Motor neuron (in vitro differentiated cells): ENCODE results near the gene SGMS1. TPM values are rescaled to one million over a fixed set of nuclear protein-coding genes. Genes with fewer than 3 reads are reported as not detected.
A peak's percentile ranks its signal among the peaks of the same experiment; 100 is the strongest.

Source experiments
- ATAC-seq, 8 experiments: fragments of 200-7000 bp; cut with Tn5 transposase; replicated peaks in 6 of 8; 2 replicates each; pipeline ENCODE4 v1.8.0; 2021; ENCODE audit warnings: mild to moderate bottlenecking in 8 of 8, moderate library complexity in 8 of 8
- H3K27ac ChIP-seq, 2 donors: fragments of 250-450 bp; sonication (Bioruptor Pico); 2 replicates each; pipeline ENCODE4 v1.9.0; 2021; ENCODE audit warnings: antibody characterized with exemption in 2 of 2, mild to moderate bottlenecking in 2 of 2, moderate library complexity in 1 of 2
- H3K4me1 ChIP-seq, 2 donors: fragments of 250-450 bp; sonication (Bioruptor Pico); replicated peaks in 1 of 2; 2 replicates each; pipeline ENCODE4 v1.6.1; 2021; ENCODE audit warnings: antibody characterized with exemption in 2 of 2, mild to moderate bottlenecking in 2 of 2, moderate library complexity in 1 of 2
- H3K4me3 ChIP-seq, 5 donors: fragments of 250-450 bp; sonication (Bioruptor Pico); 2 replicates each; pipeline ENCODE4 v1.9.0; 2021; ENCODE audit warnings: antibody characterized with exemption in 5 of 5, mild to moderate bottlenecking in 5 of 5, moderate library complexity in 4 of 5
- WGBS, 10 experiments: fragments of 450-650 bp; shearing (Covaris generic); methylation state at CpG; one replicate each; pipeline ENCODE4 v1.0.0; 2022; 5-methylcytosine and 5-hydroxymethylcytosine counted together
- in situ Hi-C, 9 experiments: fragments of 400-800 bp; cut with MboI; loops; one replicate each; pipeline ENCODE4 v1.15.0; 2021; ENCODE audit warnings: low sequenced_read_pairs in 9 of 9, low pct_unique_long_range_greater_than_20kb in 2 of 9; ENCODE audit not compliant: unreplicated experiment in 9 of 9
- total RNA-seq, 8 experiments: library from RNA; unstranded; fragments of 300-600 nt; gene quantifications; 2 replicates each; pipeline versions ENCODE4 v1.2.3 to v1.2.4, GENCODE V29; 2022

Gene SGMS1
- total RNA-seq, 8 experiments from 2014 or later, result 8.5 to 31.0 (median 19.8) TPM

GRCh38 chr10:50417486-50417885, 206.3 kb downstream of the SGMS1 start:
- WGBS, 10 experiments, result 0 to 90% (median 76%) methylated on average over 1 to 6 of the region's 6 CpGs; no CpG with 5 or more reads in 1 of the 10 experiments
- peak in 4 of 8 experiments; percentile 3 to 19 (median 8) for ATAC-seq
- in situ Hi-C loops, result loop anchor here in 2 of 9 experiments (25.0 kb wide), 1 partner anchor 195 kb away; the partner anchor contains the start of gene SGMS1 (in 2 of the 2)
- H3K4me1 ChIP-seq, result no peaks in the 10 kb centered on the region
- peak overlapping the region in 1 of 5 donors; percentile 46 for H3K4me3 ChIP-seq
- H3K27ac ChIP-seq, result no peak overlapping the region

GRCh38 chr10:50416881-50417280, 206.9 kb downstream of the SGMS1 start:
- Histone ChIP-seq H3K4me1 (no peaks in the 10 kb centered on the region), H3K4me3 (no peak overlapping the region), H3K27ac (no peak overlapping the region)
- WGBS, 10 experiments, result 3 to 94% (median 86%) methylated on average over 4 to 6 of the region's 6 CpGs
- in situ Hi-C loops, result loop anchor here in 2 of 9 experiments (25.0 kb wide), 1 partner anchor 195 kb away; the partner anchor contains the start of gene SGMS1 (in 2 of the 2)
- ATAC-seq, result no peak

DNA sequence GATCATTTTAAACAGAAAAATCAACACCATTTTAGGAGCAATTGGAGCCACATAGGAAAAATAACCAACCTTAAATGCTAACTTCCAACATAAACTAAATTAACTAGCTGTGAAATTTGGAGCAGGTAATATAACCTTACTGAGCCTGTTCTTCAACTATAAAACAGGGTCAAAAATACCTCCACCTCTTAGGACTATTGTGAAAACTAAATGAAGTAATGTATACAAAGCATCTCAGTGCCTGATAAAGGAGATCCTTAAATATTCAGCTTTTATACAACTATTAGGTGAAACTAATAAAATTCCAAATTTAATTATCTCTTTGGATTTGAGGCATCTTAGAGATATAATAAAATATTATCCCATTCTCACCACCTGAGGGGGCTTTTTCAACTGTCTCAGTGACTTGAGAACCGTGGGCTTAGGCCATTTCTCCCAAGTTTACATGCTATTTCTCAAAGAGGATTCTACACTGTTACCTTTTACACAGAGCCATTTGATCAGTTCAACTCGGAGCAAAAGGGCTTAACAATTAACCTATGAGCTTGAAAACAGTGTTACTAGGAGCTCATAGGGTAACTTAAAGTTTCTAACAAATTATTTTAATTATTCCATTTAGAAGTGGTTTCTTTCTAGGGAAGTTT, 207.5 kb downstream of the SGMS1 start:
- in situ Hi-C loops, result loop anchor here in 2 of 9 experiments (25.0 kb wide), 1 partner anchor 196 kb away; the partner anchor contains the start of gene SGMS1 (in 2 of the 2)
- no peak overlapping the region for H3K27ac ChIP-seq
- no peak for ATAC-seq
- no peaks in the 10 kb centered on the region for H3K4me1 ChIP-seq
- H3K4me3 ChIP-seq, result no peak overlapping the region
- 0 to 82% (median 55%) methylated on average over 1 to 2 of the region's 2 CpGs; no CpG with 5 or more reads in 1 of the 10 experiments for WGBS, 10 experiments

DNA sequence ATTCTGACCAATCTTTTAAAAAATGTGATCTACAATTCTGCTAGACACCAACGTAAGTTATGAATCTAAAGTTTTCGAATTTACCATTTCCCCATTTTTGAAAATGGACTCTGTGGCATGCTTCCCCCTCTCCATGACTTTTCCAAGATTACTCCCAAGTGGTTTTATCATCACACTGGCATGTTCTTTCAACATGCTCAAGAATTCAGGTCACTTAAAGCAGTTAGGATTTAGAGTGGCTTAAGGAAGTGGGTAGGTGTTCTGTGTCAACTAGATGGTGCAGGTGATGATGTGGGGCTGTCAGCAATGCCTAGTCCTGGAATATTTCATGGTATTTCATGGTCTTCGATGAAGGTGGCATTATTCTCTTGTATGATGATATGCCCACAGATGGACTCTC, 208.5 kb downstream of the SGMS1 start:
- no peak for ATAC-seq
- H3K4me1 ChIP-seq, result no peaks in the 10 kb centered on the region
- H3K27ac ChIP-seq, result no peak overlapping the region
- 80 to 100% (median 100%) methylated on average over 1 to 3 of the region's 3 CpGs; no CpG with 5 or more reads in 1 of the 10 experiments for WGBS, 10 experiments
- in situ Hi-C loops, result loop anchor here in 2 of 9 experiments (25.0 kb wide), 1 partner anchor 197 kb away; the partner anchor contains the start of gene SGMS1 (in 2 of the 2)
- H3K4me3 ChIP-seq, result no peak overlapping the region

DNA sequence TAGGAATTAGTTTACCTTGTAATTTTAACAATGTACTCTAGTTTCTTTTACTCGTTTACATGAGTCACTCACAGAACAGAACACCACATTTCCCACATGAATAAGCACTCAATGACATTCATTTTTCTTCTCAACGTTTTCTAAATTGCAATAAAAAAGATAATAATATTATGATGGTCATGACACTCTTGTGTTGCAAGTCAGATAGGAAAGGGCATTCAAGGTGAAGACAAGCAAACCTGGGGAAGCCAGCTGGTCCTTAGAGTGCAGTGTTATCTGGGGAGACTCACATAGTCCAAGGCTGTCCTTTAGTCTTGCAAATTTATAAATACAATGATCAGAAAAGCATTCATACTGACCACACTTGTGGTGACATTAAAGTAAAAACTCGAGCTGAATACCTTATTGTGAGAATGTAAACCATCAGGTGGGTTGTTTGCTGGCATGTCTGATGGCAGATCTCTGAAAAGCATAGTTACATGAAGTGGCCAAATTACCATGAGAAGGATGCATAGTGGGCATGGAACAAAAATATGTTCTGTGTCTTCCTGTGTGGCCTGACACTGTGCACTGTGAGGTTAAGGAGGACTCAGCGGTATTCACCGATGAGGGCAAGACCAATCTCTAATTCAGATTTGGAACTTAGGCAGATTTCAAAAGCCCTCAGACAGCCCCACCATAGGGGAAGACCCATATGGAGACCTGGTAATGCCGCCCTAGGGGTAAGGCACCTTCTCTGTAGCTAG, 213.5 kb downstream of the SGMS1 start:
- 11 to 79% (median 56%) methylated on average over 1 to 6 of the region's 6 CpGs for WGBS, 10 experiments
- no peak for ATAC-seq
- no peaks in the 10 kb centered on the region for H3K4me1 ChIP-seq
- H3K4me3 ChIP-seq, result no peak overlapping the region
- in situ Hi-C loops, result loop anchor here in 2 of 9 experiments (25.0 kb wide), 1 partner anchor 202 kb away; the partner anchor contains the start of gene SGMS1 (in 2 of the 2)
- H3K27ac ChIP-seq, result no peak overlapping the region

DNA sequence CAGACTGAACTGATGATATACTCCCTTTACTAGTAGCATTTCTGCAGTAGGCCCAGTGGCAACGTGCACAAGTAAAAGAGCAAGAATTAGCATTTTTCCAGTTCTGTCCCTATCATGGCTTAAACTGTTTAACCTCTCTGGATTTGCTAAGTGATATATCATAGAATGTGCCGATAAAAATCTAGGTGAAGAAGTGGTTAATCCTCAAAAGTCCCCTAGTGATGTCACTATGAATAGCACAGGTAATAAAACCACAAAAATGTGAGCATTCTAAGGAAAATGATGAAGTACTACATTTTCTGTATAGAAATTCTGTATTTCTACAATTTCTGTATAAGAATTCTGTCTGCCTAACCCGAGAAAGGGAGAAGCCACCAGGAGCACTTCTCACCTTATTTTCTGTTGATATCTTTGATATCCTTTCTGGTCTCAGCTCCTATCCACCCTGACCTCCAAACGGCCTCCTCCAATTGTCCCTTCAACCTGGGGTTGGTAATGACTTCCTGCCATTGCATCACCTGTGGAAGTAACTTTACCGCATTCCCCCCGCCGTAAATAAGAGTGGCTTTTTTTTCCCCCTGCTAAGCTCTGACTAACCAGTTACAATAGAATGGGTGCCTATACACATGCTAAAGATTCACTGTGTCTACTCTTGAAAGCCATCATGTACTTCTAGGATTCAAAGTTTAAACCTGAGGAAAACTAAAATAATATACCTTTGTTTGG, 216.5 kb downstream of the SGMS1 start:
- WGBS, 10 experiments, result 70 to 92% (median 82%) methylated on average over 1 to 7 of the region's 7 CpGs
- in situ Hi-C loops, result loop anchor here in 2 of 9 experiments (25.0 kb wide), 1 partner anchor 205 kb away; the partner anchor contains the start of gene SGMS1 (in 2 of the 2)
- H3K4me3 ChIP-seq, result no peak overlapping the region
- H3K4me1 ChIP-seq, result no peaks in the 10 kb centered on the region
- ATAC-seq, result no peak
- no peak overlapping the region for H3K27ac ChIP-seq

GRCh38 chr10:50406457-50407070, 217.2 kb downstream of the SGMS1 start:
- 88 to 100% (median 100%) methylated on average over 1 to 2 of the region's 2 CpGs; no CpG with 5 or more reads in 2 of the 10 experiments for WGBS, 10 experiments
- Histone ChIP-seq H3K4me1 (no peaks in the 10 kb centered on the region), H3K4me3 (no peak overlapping the region), H3K27ac (no peak overlapping the region)
- ATAC-seq, result no peak
- in situ Hi-C loops, result loop anchor here in 2 of 9 experiments (25.0 kb wide), 1 partner anchor 206 kb away; the partner anchor contains the start of gene SGMS1 (in 2 of the 2)

GRCh38 chr10:50405723-50406122, 218.0 kb downstream of the SGMS1 start:
- in situ Hi-C loops, result loop anchor here in 2 of 9 experiments (25.0 kb wide), 1 partner anchor 207 kb away; the partner anchor contains the start of gene SGMS1 (in 2 of the 2)
- no peaks in the 10 kb centered on the region for H3K4me1 ChIP-seq
- no peak overlapping the region for H3K4me3 ChIP-seq
- no peak for ATAC-seq
- H3K27ac ChIP-seq, result no peak overlapping the region

- WGBS, 10 experiments, result 77 to 96% (median 88%) methylated on average over 3 to 6 of the region's 7 CpGs
- in situ Hi-C loops, result loop anchor here in 2 of 9 experiments (25.0 kb wide), 1 partner anchor 208 kb away; the partner anchor contains the start of gene SGMS1 (in 2 of the 2)
- Histone ChIP-seq H3K4me1 (no peaks in the 10 kb centered on the region), H3K4me3 (no peak overlapping the region), H3K27ac (no peak overlapping the region)
- ATAC-seq, result no peak
Measured at GRCh38 chr10:50404021-50404773, 219.6 kb downstream of the SGMS1 start.

- H3K4me1 ChIP-seq, result no peaks in the 10 kb centered on the region
- H3K27ac ChIP-seq, result no peak overlapping the region
- H3K4me3 ChIP-seq, result no peak overlapping the region
- in situ Hi-C loops, result loop anchor here in 2 of 9 experiments (25.0 kb wide), 1 partner anchor 209 kb away; the partner anchor contains the start of gene SGMS1 (in 2 of the 2)
- ATAC-seq, result no peak
- WGBS, 10 experiments, result 85 to 100% (median 95%) methylated on average over 3 to 6 of the region's 6 CpGs
Measured at GRCh38 chr10:50403074-50403473, 220.7 kb downstream of the SGMS1 start.

- 100% methylated on average over 1 of the region's 1 CpG; no CpG with 5 or more reads in 7 of the 10 experiments for WGBS, 10 experiments
- in situ Hi-C loops, result loop anchor here in 2 of 9 experiments (25.0 kb wide), 1 partner anchor 210 kb away; the partner anchor contains the start of gene SGMS1 (in 2 of the 2)
- Histone ChIP-seq H3K4me1 (no peaks in the 10 kb centered on the region), H3K4me3 (no peak overlapping the region), H3K27ac (no peak overlapping the region)
- no peak for ATAC-seq
Measured at GRCh38 chr10:50402466-50402865, 221.3 kb downstream of the SGMS1 start.
